Measurements from ENCODE around the gene ARID1B. TPM values are rescaled to one million over a fixed set of nuclear protein-coding genes. Genes with fewer than 3 reads are reported as not detected.
"Not testable (repeated sequence)": the region's sequence is repeated elsewhere in the genome, so short reads cannot be mapped to it uniquely, and the experiment has no call there.

Gene ARID1B
- total RNA-seq, 1 donor from 2014 or later, result 75.8 TPM

DNA sequence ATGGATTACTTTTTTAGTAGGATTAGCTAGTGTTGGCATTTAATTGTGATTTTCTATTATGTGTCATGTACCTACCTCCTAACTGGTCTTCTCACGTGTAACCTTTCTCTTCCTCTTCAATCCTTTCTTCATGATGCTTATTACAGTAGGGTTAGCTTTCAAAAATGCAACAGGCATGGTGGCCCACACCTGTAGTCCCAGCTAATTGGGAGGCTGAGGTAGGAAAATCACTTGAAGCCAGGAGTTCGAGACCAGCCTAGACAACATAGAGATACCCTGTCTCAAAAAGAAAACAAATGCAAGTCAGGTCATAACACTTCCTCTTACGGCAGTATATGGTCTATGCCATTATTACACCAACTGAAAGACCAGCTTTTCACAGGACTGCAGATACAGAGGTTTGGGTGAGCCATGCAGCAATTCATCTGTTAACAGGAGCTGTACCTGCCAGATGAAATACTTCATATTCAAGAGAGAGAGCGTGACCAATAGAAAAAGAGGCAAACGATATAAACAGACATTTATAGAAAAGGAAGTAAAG, 351.1 kb downstream of the ARID1B start:
- no peak for DNase-seq (ENCODE audit: low read depth)

DNA sequence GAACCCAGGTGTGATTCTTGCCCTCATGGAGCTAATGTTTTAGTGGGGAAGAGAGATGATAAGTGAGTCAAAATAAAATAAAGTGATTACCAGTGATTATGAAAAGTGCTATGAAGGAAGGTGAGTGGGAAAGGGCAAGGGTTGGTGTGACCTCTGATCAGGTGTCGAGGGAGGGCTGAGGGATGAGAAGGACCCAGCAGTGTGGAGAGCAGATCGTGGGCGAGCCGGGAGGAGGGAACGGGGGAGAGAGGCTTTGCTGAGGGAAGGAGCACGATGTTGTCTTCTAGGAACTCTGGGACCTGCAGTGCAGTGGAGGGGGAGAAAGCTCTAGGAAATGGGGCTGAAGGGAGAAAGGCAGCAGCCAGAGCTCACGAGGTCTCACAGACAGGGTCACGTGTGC, 354.1 kb downstream of the ARID1B start:
- no peak for DNase-seq (ENCODE audit: low read depth)

- peak; percentile 25 for DNase-seq (ENCODE audit: low read depth)
Measured at GRCh38 chr6:157133856-157134255, 356.7 kb downstream of the ARID1B start.

DNA sequence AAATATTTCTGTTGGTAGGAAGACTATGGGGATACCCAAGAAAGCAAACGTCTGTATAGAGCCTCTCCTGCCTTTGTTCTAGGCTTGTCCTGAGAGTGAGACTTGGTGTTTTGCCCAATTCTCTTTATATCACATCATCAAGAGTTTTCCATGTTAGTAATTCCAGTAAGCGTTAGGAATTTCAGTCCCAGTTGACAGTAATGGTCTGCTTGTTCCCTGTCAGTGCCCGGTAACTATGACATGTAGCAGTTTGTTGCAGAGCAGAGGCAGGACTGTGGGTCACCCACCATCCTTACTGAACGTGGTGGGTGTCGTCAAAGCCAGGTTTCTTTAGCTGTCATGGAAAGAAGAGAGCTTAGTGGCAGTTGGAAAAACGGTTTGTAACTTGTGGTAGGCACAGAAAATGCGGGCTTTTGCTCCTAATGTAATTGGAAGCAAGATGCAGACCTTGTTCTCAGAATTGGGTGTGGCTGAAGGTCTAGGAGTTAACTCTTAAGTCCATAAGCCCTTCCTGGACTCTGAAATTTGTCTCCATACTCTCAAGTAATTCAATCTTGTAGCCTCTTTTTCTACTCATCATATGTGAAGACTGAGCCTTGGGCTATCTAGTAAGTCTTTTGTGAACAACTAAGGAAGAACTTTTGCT, 357.3 kb downstream of the ARID1B start:
- DNase-seq (ENCODE audit: low read depth), result no peak

DNA sequence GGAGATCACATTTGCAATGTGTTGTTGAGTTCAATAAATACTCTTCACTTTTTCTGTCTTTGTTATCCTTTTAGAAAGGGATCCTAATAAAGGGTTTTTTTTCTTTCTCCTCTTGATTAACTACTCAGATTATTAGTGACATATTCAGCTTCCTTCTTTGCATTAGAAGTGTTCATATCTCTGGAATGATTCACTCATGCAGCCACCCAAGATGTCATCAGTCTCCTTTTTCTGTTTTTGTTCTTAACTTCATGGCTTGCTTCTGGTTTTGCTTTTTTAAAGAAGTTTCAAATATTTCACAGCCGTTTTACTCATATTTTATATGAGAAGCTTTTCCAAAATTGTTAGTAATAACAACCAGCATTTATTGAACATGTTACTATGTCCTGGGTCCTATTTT, 358.5 kb downstream of the ARID1B start:
- DNase-seq (ENCODE audit: low read depth), result no peak

- peak; percentile 12 for DNase-seq (ENCODE audit: low read depth)
Measured at GRCh38 chr6:157137501-157137900, 360.3 kb downstream of the ARID1B start.

DNA sequence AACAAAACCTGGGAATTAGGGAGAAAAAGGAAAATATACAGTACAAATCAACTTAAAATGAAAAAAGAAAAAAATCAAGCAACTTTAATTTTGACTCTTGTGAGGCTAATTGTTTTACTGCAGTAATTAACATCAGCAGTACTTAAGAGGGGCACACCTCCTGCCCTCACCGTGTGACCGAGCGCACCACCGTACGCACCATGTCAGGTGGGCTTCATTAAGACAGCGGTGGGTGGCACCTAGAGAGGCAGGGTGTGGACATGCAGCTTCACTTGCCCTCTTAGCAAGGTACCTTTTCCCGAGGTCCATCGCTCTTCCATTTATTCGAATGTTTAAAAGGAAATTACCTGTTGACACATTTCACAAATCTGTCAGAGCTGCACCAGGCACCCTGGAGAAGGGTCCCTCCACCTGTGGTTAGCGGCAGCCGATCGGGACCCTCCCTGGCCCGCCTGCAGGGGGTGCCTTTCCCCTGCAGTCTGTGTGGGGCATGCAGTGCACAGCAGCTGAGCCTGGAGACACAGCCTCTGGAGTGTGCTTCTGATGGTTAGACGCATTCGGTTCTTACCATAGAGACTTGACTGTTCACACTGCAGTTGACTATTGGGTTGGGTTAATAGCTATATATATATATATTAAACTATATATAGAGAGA, 362.0 kb downstream of the ARID1B start:
- no peak for DNase-seq (ENCODE audit: low read depth)

GRCh38 chr6:157143171-157143889, 366.2 kb downstream of the ARID1B start:
- DNase-seq (ENCODE audit: low read depth), result no peak

GRCh38 chr6:157143890-157144798, 367.0 kb downstream of the ARID1B start:
- DNase-seq (ENCODE audit: low read depth), result no peak

DNA sequence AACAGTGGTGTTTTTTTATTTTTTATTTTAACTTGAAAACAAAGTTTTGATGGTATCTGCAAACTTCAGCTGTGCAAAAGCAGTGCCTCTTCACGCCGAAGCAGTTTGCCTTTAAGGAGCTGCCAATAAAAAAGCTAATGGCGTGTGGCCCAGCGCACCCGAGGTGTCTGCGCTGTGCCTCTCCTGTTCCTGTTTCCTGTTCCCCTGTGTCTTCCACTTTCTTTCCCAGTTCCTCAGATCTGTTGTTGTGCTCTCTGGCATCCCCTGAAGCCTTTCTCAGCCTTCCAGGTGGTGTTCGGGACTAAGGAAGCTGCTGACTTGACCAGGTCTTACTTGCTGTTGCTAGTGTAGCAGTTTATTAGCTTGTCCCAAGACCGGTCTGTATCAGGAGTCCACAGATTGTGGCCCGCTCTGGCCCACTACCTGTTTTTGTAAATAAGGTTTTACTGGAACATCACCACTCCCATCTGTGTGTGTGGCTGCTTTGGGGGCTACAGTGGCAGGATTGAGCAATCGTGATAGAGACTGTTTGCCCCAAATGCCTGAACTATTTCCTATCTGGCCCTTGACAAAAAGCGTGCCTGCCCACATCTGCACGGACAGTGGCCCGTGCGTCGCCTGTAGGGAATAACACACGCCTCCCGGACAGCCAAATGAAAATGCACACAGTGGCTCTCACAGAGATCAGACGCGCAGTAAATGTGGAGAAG, 367.8 kb downstream of the ARID1B start:
- no peak for DNase-seq (ENCODE audit: low read depth)

DNA sequence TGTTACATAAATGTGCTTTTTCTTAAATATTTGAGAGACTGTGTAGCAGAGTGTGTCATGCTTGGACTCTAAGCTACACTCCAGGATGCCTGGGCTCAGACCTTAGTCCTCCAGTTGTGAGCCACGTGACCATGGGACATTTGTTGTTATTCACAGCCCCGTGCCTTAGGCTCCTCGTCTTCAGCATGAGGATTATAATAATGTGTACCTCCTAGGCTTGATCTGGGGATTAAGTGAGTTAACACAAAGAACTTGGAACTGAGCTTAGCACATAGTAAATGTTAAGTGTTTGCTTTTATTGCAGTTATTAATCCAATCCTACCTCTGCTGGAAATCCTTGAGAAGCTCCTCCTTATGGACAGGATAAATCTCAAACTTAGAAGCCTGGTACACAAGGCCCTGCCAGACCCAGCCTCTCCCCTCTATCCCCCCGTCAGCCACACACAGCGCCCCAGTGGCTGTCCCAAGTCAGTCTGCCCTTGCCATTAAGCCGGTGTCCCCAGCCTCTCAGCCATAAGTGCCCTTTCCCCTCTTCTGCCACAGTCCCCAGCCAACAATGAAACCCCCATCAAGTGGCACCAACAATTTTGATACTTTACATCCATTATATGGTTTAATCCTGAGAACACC, 368.6 kb downstream of the ARID1B start:
- DNase-seq (ENCODE audit: low read depth), result peak; percentile 17

GRCh38 chr6:157147054-157148026, 370.2 kb downstream of the ARID1B start:
- not testable (repeated sequence) for DNase-seq (ENCODE audit: low read depth)

DNA sequence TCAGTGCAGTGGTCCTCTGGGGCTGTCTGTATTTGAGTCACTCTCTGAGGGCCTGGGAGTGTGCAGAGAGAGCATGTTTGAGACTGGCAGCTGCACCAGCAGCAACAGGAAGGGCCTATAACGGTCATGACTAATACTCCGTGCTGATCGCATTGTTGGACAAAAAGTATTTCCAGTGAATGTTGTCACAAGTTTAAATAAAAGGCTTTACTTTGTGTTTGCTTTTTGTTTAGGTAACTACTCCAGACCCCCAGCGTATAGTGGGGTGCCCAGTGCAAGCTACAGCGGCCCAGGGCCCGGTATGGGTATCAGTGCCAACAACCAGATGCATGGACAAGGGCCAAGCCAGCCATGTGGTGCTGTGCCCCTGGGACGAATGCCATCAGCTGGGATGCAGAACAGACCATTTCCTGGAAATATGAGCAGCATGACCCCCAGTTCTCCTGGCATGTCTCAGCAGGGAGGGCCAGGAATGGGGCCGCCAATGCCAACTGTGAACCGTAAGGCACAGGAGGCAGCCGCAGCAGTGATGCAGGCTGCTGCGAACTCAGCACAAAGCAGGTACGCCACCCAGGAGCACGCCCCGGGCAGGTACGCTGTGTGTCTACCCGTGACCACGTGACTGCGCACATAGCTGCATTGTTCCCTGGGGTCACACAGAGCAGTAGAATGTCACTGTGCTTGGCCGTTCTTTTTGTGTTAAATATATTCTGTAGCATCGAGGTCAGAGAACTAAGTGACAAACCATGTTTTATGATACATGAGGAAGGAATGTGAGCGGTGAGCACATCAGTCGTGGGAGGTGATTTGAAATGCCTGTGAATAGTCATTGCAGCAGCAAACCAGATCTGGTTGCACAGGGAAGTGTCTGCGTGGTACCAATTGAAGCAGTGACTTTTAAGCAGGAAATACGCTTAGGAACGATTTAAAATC, 371.5 kb downstream of the ARID1B start:
- peak; percentile 96 for DNase-seq (ENCODE audit: low read depth)

GRCh38 chr6:157150076-157150475, 372.9 kb downstream of the ARID1B start:
- DNase-seq (ENCODE audit: low read depth), result no peak

DNA sequence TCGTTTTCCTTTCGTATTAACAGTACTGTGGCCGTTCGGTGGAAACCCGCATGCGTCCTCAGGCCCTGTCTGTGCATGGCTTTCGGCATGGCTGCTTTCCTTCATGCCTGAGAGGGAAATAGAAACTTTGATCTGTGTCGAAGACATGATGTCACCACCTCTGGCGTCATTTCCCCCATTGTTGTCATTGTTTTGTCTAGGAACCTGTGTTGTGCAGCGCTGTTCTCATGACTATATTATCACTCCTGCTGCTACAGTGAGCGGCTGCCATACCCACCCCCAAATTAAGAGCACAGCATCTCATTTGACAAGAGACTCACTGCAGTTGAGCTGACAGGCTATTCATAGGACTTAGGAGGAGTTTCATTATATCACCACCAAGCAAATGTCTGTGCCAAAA, 373.9 kb downstream of the ARID1B start:
- DNase-seq (ENCODE audit: low read depth), result no peak

GRCh38 chr6:157151989-157152388, 374.8 kb downstream of the ARID1B start:
- DNase-seq (ENCODE audit: low read depth), result no peak

GRCh38 chr6:157152556-157152955, 375.4 kb downstream of the ARID1B start:
- no peak for DNase-seq (ENCODE audit: low read depth)

DNA sequence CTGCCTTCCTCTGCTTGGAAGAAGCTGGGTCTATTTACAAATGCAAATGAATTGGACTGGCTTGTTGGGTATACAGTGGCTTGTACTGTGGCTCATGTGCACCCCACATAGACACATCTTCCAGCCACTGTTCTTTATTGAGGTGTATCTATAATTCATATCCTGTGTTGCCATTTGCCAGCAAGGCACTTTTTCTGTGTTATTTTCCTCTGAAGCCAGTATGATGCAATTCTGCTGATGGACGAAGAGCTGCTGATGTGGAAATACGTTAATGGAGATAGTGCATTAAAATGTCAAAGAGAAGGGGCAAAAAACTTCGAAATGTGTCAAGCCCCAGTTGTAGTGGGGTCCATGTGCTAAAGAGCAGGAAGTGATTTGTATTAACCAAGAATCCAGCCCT, 378.6 kb downstream of the ARID1B start:
- no peak for DNase-seq (ENCODE audit: low read depth)

Measured in renal cortical epithelial cell (primary cell).